ENCODE results near the gene MAT2A.
A peak's percentile ranks its signal among the peaks of the same experiment; 100 is the strongest.

The MAT2A gene

DNA sequence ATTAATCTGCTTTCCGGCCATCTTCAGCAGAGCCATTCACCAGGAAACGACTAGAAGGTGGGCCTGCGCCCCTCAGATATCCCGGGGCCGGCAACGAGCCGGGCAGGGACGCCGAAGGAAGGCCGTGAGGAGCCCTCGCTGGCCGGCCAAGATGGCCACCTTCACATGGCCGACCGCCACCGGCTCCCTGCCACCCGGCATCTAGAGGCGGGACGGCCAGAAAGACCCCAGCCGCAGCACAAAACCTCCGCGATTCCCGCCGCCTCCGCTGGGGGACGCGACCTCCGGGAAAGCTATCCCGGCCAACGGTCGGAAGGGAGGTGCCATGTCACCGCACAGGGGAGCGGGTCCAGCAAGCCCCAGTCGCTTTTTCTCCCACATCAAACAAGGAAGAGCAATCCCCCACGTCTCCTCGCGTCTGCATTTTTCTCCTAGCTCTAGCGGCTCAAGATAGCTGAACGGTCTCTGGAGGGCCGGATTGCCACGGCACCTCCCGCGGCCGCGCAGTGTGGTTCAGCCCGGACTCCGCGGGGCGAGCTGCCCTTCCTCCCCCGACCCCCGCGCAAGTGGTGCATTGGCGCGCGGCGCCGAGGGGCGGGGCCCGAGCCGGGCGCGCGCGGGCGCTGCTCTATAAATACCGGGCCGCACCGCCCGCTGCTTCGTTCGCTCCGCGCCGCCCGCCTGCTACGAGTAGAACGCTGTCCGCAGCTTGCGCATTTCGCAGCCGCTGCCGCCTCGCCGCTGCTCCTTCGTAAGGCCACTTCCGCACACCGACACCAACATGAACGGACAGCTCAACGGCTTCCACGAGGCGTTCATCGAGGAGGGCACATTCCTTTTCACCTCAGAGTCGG is at the start of gene MAT2A:
MAT2A (plus strand) TSS at position 662 of the 854 bp plus-strand sequence; CDS start at position 782, 120 bp downstream.
- DNase-seq (ENCODE audit: low spot score): peak; percentile 92
- H3K27ac Mint-ChIP-seq: peak within 1 kb of the TSS; percentile 97

DNA sequence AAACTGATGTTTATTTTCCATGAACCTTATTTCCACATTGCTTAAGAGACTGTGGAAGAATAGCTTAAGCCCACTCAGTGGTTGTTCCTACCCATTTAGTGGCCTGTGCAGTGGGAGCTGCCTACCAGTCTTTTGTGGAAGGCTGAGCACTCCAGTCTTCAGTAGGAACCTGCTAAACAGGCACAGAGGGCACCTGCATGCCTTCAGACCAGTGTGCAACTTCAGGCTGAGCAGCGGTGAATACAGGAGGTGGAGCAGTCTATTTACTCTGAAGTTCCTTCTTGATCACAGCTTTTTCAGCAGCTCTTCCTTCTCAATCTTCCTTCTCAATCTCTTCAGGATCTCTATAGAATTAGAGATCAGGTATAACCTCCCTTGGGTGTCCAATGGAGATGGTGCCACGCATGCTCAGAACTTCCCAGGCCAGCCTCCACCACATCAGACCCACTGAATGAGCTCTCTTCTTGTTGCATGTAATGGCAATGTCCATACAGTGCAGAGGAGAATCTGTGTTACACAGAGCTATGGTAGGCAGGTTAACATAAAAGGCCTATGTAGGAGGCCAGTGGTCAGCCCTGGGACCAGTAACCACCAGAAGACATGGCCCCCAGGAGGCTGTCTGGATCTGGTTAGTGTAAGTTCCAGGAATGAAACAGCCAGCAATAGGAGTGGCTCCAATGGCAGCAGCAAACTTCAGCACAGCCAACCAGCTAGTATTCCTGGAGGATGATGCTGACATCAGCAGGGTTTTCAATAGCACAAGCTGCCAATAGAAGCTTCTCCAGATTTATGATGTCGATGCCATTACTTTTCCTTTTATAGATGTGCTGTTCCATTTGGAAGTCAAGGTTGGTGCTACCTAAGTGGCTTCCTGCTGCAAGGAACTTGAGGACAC is 47.9 kb upstream of the MAT2A start:
- H3K27me3 Mint-ChIP-seq (ENCODE audit: low read depth): no peaks in the 10 kb centered on the region
- DNase-seq (ENCODE audit: low spot score): no peak
- H3K4me1 Mint-ChIP-seq (ENCODE audit: low read depth): no peaks in the 10 kb centered on the region
- H3K27ac Mint-ChIP-seq: no peak overlapping the region
- H3K36me3 Mint-ChIP-seq (ENCODE audit: low read depth): peaks cover 2% of the 10 kb centered on the region
- H3K9me3 Mint-ChIP-seq: no peaks in the 10 kb centered on the region
- H3K4me3 Mint-ChIP-seq: no peak overlapping the region

More for the DNA sequence above, at the start of gene MAT2A:
- Mint-ChIP-seq H3K4me1 (ENCODE audit: low read depth) (peaks cover 41% of the 10 kb centered on the region), H3K4me3 (peak within 1 kb of the TSS; percentile 96), H3K27me3 (ENCODE audit: low read depth) (no peaks in the 10 kb centered on the region), H3K36me3 (ENCODE audit: low read depth) (peaks cover 43% of the 10 kb centered on the region), H3K9me3 (no peaks in the 10 kb centered on the region)

DNA sequence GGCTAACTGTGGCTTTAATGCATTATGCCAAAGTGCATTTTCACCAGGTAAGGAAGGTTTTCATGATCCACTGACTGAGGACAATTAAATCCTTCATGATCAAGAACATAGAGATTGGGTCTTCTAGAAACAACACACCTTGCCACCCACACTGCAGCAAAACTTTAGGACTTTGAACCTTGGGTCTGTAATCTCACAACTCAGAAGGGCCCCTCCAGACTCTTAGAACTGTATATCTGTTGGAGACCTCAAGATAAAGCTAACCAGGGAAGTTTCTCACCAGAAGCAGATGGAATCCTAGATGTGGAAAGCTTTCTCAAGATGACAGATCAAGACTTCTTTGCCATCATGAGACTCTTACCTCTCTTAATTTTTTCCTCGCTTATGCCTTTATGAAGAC is 42.5 kb upstream of the MAT2A start:
- H3K27me3 Mint-ChIP-seq (ENCODE audit: low read depth): no peaks in the 10 kb centered on the region
- no peaks in the 10 kb centered on the region for H3K36me3 Mint-ChIP-seq (ENCODE audit: low read depth)
- no peak overlapping the region for H3K27ac Mint-ChIP-seq
- no peaks in the 10 kb centered on the region for H3K9me3 Mint-ChIP-seq
- DNase-seq (ENCODE audit: low spot score): no peak
- no peak overlapping the region for H3K4me3 Mint-ChIP-seq
- no peaks in the 10 kb centered on the region for H3K4me1 Mint-ChIP-seq (ENCODE audit: low read depth)

DNA sequence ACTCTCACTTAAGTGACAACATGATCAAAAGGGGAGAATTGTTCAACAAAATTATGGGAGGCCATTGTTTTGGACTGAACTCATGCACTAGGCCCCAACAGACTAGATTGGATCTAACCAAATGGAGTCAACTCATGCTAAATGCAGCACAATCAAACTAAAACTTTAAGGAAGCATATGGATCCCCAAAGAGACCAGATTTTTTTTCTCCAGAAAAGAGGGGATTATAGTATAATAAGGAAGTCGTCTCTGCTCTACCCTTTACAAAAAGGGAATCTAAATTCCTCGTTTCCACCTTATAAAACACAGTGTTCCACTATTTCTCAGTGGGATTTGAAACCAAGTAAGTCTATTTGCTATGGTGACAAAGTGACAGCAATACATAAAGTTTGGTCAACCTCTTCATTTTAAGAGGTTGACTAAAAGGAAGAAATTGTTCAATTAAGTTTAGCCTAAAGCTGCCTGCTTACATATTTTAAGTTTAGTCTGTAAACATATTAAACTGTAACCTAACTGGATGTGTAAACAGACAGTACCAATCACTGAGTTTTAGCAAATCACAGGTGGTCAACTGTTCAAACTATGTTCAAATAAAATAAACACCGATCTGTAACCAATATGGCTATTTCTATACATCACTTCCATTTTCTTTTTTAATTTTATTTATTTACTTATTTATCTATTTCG is 40.9 kb upstream of the MAT2A start:
- no peak for DNase-seq (ENCODE audit: low spot score)
- Mint-ChIP-seq H3K4me3 (no peak overlapping the region), H3K27me3 (ENCODE audit: low read depth) (no peaks in the 10 kb centered on the region), H3K27ac (no peak overlapping the region), H3K36me3 (ENCODE audit: low read depth) (no peaks in the 10 kb centered on the region), H3K9me3 (no peaks in the 10 kb centered on the region), H3K4me1 (ENCODE audit: low read depth) (peaks cover 1% of the 10 kb centered on the region)

DNA sequence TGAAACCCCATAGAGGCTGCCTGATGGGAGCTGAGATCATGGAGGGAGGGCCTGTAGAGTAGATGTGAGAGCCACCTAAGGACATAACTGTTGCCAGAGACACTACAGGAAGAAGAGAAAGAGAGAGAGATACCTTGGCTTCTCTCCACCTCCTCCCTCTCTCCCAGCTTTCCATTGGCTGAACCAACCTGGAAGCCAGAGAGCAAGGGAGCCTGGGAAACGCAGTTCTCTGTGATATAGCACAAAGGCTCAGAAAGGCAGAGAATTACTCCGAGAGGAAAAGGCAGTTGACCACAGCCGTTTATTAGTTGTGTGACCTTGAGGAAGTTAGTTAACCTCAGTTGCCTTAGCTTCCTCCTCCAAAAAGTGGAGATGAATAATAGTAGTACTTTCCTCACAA is 37.7 kb upstream of the MAT2A start:
- no peaks in the 10 kb centered on the region for H3K9me3 Mint-ChIP-seq
- no peak for DNase-seq (ENCODE audit: low spot score)
- H3K4me1 Mint-ChIP-seq (ENCODE audit: low read depth): peaks cover 1% of the 10 kb centered on the region
- no peaks in the 10 kb centered on the region for H3K36me3 Mint-ChIP-seq (ENCODE audit: low read depth)
- H3K4me3 Mint-ChIP-seq: no peak overlapping the region
- H3K27ac Mint-ChIP-seq: no peak overlapping the region
- H3K27me3 Mint-ChIP-seq (ENCODE audit: low read depth): no peaks in the 10 kb centered on the region

DNA sequence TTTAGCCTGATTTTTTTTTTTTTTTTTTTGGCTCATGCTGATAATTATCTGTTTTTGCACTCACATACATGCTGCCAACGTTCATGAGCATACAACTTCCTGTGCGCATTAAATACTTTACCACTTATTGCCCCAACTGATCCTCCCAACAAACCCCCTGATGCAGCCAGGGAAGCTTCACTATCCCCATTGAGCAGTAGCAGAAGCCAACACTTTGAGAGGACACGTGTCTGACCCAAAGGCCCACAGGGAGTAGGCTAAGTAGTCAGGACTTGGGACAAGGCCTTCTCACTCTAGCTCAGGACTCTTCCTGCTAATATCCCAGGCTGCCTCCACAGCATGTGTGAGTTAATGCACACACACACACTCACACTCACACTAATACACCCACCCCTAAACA is 36.2 kb upstream of the MAT2A start:
- DNase-seq (ENCODE audit: low spot score): no peak
- no peak overlapping the region for H3K27ac Mint-ChIP-seq
- no peaks in the 10 kb centered on the region for H3K9me3 Mint-ChIP-seq
- H3K4me3 Mint-ChIP-seq: no peak overlapping the region
- H3K36me3 Mint-ChIP-seq (ENCODE audit: low read depth): no peaks in the 10 kb centered on the region
- H3K4me1 Mint-ChIP-seq (ENCODE audit: low read depth): peaks cover 1% of the 10 kb centered on the region
- H3K27me3 Mint-ChIP-seq (ENCODE audit: low read depth): no peaks in the 10 kb centered on the region

DNA sequence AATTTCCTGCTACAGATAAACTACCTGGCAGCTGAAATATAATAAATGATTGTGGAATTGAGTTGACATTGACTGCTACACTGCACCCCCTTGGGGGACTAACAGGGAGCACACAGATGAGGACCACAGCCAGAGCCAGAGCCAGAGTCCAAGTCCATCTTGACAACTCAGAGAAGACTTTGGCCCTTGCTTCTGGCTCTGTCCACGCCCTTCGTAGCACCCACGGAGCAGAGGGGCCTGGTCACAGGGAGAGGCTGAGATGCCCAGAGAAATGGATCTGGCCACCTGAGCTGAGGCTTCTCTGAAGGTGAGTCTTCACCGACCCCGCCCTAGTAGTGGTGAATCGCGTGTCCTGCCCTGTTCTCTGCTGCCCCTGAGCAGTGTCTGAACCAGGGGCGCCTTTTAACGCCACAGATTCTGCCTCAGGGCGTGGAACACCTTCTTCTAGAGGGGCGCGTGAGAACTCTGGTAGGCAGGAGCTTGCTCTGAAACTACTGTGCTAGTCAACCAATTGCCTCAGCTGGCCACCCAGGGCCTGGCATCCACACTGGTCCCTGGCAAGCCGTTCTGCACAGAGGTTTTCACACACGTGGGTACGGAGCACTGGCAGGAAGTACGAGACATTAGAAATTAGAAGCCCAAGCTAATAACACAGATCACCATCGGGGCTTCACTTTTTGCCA is 35.7 kb upstream of the MAT2A start:
- no peaks in the 10 kb centered on the region for H3K27me3 Mint-ChIP-seq (ENCODE audit: low read depth)
- no peak for DNase-seq (ENCODE audit: low spot score)
- no peaks in the 10 kb centered on the region for H3K36me3 Mint-ChIP-seq (ENCODE audit: low read depth)
- H3K9me3 Mint-ChIP-seq: no peaks in the 10 kb centered on the region
- H3K4me3 Mint-ChIP-seq: no peak overlapping the region
- peaks cover 1% of the 10 kb centered on the region for H3K4me1 Mint-ChIP-seq (ENCODE audit: low read depth)
- H3K27ac Mint-ChIP-seq: no peak overlapping the region

DNA sequence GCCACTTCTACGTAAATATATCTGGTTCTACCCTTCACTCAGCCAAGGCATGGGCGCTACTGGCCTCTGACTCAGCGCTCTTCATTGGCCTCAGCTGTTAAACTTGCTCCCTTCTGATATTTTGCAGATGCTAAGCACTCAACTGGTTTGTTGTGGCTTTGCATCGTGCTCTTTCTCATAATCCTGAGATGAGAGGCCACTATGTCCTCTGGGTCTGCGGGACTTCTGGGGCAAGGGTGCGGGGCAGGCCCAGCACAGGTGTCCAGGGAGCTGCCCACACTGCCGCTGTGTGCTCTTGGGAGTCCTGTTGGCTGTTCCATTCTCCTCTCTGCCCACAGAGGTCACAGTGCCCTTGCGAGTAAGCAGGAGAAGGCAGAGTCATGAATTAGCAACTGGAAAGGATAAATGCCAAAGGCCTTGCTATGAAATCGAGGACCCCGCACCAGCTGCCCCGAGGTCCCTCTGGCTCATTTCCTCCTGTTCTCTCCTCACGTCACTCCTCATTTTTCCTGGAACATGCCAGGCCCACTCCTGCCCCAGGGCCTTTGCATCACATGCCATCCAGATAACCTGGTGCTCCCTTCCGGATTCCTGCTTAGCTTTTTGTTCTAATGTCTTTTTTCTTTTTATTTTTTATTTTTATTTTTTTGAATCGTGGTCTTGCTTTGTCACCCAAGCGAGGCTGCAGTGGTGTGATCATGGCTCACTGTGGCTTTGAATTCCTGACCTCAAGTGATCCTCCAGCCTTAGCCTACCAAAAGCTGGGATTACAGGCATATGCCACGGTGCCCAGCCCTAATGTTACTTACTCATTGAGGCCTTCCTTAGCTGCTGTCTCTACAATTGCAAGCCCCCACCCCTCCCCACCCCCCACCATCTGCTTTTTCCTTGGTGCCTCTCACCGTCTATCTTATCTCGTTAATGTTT is 34.9 kb upstream of the MAT2A start:
- Mint-ChIP-seq H3K4me1 (ENCODE audit: low read depth) (peaks cover 1% of the 10 kb centered on the region), H3K4me3 (no peak overlapping the region), H3K27ac (no peak overlapping the region), H3K9me3 (no peaks in the 10 kb centered on the region), H3K36me3 (ENCODE audit: low read depth) (no peaks in the 10 kb centered on the region), H3K27me3 (ENCODE audit: low read depth) (no peaks in the 10 kb centered on the region)
- no peak for DNase-seq (ENCODE audit: low spot score)

DNA sequence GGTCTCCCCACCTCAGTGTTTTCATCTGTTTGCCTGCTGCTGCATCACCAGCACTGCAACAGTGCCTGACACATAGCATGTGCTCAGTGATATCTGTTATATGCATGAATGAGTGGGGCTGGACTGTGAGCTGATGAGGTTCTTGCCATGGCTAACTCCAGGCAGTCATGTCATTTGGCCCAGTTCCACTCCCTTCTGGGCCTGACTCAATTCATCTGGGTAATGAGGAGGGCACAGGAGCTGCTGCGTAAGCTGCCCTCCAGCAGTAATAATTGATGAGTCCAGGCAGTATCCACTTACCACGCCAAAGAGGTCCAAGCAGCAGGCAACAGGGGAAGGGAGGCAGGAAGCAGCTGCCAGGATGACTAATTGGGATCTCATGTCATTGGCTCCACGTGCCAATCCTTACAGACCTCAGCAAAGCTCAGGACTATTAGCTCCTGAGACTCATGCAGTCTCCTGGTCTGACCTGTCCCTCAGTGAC is 34.1 kb upstream of the MAT2A start:
- Mint-ChIP-seq H3K4me1 (ENCODE audit: low read depth) (peaks cover 1% of the 10 kb centered on the region), H3K36me3 (ENCODE audit: low read depth) (no peaks in the 10 kb centered on the region), H3K27me3 (ENCODE audit: low read depth) (no peaks in the 10 kb centered on the region), H3K4me3 (no peak overlapping the region), H3K27ac (no peak overlapping the region), H3K9me3 (no peaks in the 10 kb centered on the region)
- no peak for DNase-seq (ENCODE audit: low spot score)

DNA sequence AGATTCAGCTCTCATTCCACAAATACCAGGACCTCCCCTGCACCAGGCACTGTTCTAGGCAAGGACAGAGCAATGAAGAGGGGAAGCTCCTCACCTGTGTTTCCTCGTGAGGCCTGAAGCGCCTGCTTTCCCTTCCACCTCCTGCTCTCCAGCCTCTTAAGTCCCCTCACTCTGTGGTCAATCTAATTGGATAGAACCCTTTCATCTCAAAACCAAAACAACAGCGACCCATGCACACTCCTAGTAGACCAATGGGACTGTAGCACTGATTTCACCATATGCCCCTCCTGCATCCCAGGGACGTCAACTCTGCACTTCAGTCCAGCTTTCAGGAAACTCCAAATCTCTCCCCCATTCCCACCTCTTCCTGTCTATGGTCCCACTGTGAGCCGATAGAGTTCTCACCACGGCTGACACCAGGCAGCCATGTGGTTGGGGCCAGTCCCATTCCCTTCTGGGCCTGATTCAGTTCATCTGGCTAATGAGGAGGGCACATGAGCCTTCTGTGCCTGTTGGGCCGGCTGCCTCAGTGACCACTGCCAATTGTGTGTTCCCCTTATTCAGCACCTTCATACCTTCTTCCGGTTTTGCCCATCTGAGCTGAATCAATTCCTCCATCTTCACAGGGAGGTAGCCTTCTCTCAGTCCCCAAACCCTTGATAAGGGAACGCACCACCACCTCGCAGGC is 33.3 kb upstream of the MAT2A start:
- no peak for DNase-seq (ENCODE audit: low spot score)
- H3K9me3 Mint-ChIP-seq: no peaks in the 10 kb centered on the region
- H3K4me1 Mint-ChIP-seq (ENCODE audit: low read depth): peaks cover 1% of the 10 kb centered on the region
- no peak overlapping the region for H3K4me3 Mint-ChIP-seq
- H3K27ac Mint-ChIP-seq: no peak overlapping the region
- H3K27me3 Mint-ChIP-seq (ENCODE audit: low read depth): no peaks in the 10 kb centered on the region
- no peaks in the 10 kb centered on the region for H3K36me3 Mint-ChIP-seq (ENCODE audit: low read depth)

DNA sequence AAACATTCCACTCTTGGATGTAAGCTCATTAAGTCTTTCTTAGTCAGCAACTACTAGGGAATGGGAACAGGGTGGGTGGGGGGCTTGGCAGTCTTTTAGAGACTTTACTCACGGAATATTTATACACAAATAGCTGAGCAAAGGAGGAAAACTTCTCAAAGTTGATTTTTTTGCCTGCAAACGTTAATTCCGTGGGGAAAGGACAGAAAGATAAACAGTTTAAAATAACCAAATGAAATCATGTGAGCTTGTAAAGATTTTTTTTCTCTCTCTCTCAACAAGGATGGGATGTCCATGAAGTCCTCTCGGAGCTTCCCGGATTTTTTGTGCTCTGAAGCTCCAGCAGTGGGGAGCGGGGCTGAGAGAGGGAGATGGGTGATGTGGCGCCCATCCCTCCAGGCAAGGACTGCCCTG is 32.2 kb upstream of the MAT2A start:
- no peak for DNase-seq (ENCODE audit: low spot score)
- peaks cover 1% of the 10 kb centered on the region for H3K4me1 Mint-ChIP-seq (ENCODE audit: low read depth)
- H3K9me3 Mint-ChIP-seq: no peaks in the 10 kb centered on the region
- no peaks in the 10 kb centered on the region for H3K36me3 Mint-ChIP-seq (ENCODE audit: low read depth)
- H3K27me3 Mint-ChIP-seq (ENCODE audit: low read depth): no peaks in the 10 kb centered on the region
- H3K27ac Mint-ChIP-seq: no peak overlapping the region
- no peak overlapping the region for H3K4me3 Mint-ChIP-seq
